ENCODE data around the gene UNCX.

Gene UNCX

GRCh38 chr7:1243964-1244416 is 11.3 kb downstream of the UNCX start:
- no peak for DNase-seq (ENCODE audit: low read depth in 2 of 2)

- DNase-seq (ENCODE audit: low read depth in 2 of 2) = no peak
These were observed 12.2 kb downstream of the UNCX start for GRCh38 chr7:1244700-1245523.

- no peak for DNase-seq (ENCODE audit: low read depth in 2 of 2)
These were observed 12.9 kb downstream of the UNCX start for GRCh38 chr7:1245524-1246050.

- DNase-seq (ENCODE audit: low read depth in 2 of 2) = no peak
These were observed 13.6 kb downstream of the UNCX start for GRCh38 chr7:1246160-1246870.

GRCh38 chr7:1246871-1247526 is 14.3 kb downstream of the UNCX start:
- DNase-seq (ENCODE audit: low read depth in 2 of 2) = no peak

GRCh38 chr7:1247527-1248041 is 14.9 kb downstream of the UNCX start:
- DNase-seq (ENCODE audit: low read depth in 2 of 2) = no peak

GRCh38 chr7:1248143-1248915 is 15.7 kb downstream of the UNCX start:
- no peak for DNase-seq (ENCODE audit: low read depth in 2 of 2)

- no peak for DNase-seq (ENCODE audit: low read depth in 2 of 2)
These were observed 16.4 kb downstream of the UNCX start for GRCh38 chr7:1248916-1249581.

- no peak for DNase-seq (ENCODE audit: low read depth in 2 of 2)
These were observed 17.1 kb downstream of the UNCX start for GRCh38 chr7:1249731-1250130.

GRCh38 chr7:1250901-1251300 is 18.2 kb downstream of the UNCX start:
- no peak for DNase-seq (ENCODE audit: low read depth in 2 of 2)

GRCh38 chr7:1251796-1252539 is 19.3 kb downstream of the UNCX start:
- no peak for DNase-seq (ENCODE audit: low read depth in 2 of 2)

GRCh38 chr7:1252540-1253090 is 19.9 kb downstream of the UNCX start:
- DNase-seq (ENCODE audit: low read depth in 2 of 2) = no peak

GRCh38 chr7:1253681-1254181 is 21.1 kb downstream of the UNCX start:
- DNase-seq (ENCODE audit: low read depth in 2 of 2) = no peak

- DNase-seq (ENCODE audit: low read depth in 2 of 2) = no peak
These were observed 21.8 kb downstream of the UNCX start for GRCh38 chr7:1254281-1255079.

- DNase-seq (ENCODE audit: low read depth in 2 of 2) = no peak
These were observed 22.6 kb downstream of the UNCX start for GRCh38 chr7:1255080-1255816.

GRCh38 chr7:1255817-1256340 is 23.2 kb downstream of the UNCX start:
- DNase-seq (ENCODE audit: low read depth in 2 of 2) = no peak

GRCh38 chr7:1256621-1257020 is 23.9 kb downstream of the UNCX start:
- no peak for DNase-seq (ENCODE audit: low read depth in 2 of 2)

- DNase-seq (ENCODE audit: low read depth in 2 of 2) = no peak
These were observed 24.5 kb downstream of the UNCX start for GRCh38 chr7:1257221-1257620.
